IPS DF 4.7 (cell line): ENCODE results near the gene GPSM1.

Experiments used
- DNase-seq: peaks from one replicate; pipeline ENCODE4 v3.0.0-alpha.2; 2013; ENCODE audit warnings: low spot score; ENCODE audit errors: extremely low read depth

GPSM1 gene

GRCh38 chr9:136327304-136327974, at the start of gene GPSM1:
Gene GPSM1, plus strand, starts transcription at chr9:136327539. Its CDS starts 157 bp downstream, at chr9:136327696.
- no peak for DNase-seq

- DNase-seq = no peak
These were observed 49.6 kb upstream of the GPSM1 start for GRCh38 chr9:136277746-136278145.

GRCh38 chr9:136278221-136278620, 49.1 kb upstream of the GPSM1 start:
- no peak for DNase-seq

- no peak for DNase-seq
These were observed 48.4 kb upstream of the GPSM1 start for GRCh38 chr9:136278894-136279293.

GRCh38 chr9:136279471-136279870, 47.9 kb upstream of the GPSM1 start:
- no peak for DNase-seq

GRCh38 chr9:136280535-136281315, 46.6 kb upstream of the GPSM1 start:
- no peak for DNase-seq

GRCh38 chr9:136281421-136282271, 45.7 kb upstream of the GPSM1 start:
- DNase-seq = no peak

GRCh38 chr9:136282272-136282861, 45.0 kb upstream of the GPSM1 start:
- DNase-seq = no peak

GRCh38 chr9:136283291-136284235, 43.8 kb upstream of the GPSM1 start:
- peak; percentile 51 for DNase-seq

- no peak for DNase-seq
These were observed 43.0 kb upstream of the GPSM1 start for GRCh38 chr9:136284311-136284710.

GRCh38 chr9:136284951-136285350, 42.4 kb upstream of the GPSM1 start:
- no peak for DNase-seq

GRCh38 chr9:136285501-136286358, 41.6 kb upstream of the GPSM1 start:
- no peak for DNase-seq

- DNase-seq = no peak
These were observed 40.9 kb upstream of the GPSM1 start for GRCh38 chr9:136286359-136286986.

GRCh38 chr9:136286987-136287379, 40.4 kb upstream of the GPSM1 start:
- DNase-seq = no peak

- DNase-seq = no peak
These were observed 39.2 kb upstream of the GPSM1 start for GRCh38 chr9:136287960-136288753.

GRCh38 chr9:136289651-136290507, 37.5 kb upstream of the GPSM1 start:
- no peak for DNase-seq

GRCh38 chr9:136290508-136291000, 36.8 kb upstream of the GPSM1 start:
- DNase-seq = no peak
